GM18868 (cell line): ENCODE data around the gene GOLGA6C.
"Not testable (repeated sequence)": the region's sequence is repeated elsewhere in the genome, so short reads cannot be mapped to it uniquely, and the experiment has no call there.

Source experiments
- ATAC-seq: cut with Tn5 transposase; IDR thresholded peaks from one replicate; pipeline ENCODE4 v1.9.1; 2021; ENCODE audit warnings: mild to moderate bottlenecking, moderate library complexity; ENCODE audit not compliant: unreplicated experiment

Gene GOLGA6C

GRCh38 chr15:75248991-75249390 lies 9.1 kb upstream of the GOLGA6C start:
- not testable (repeated sequence) for ATAC-seq

- ATAC-seq, result no peak
Observed at GRCh38 chr15:75249726-75250125, 8.4 kb upstream of the GOLGA6C start.

GRCh38 chr15:75251343-75251742 lies 6.8 kb upstream of the GOLGA6C start:
- not testable (repeated sequence) for ATAC-seq

GRCh38 chr15:75252285-75252684 lies 5.8 kb upstream of the GOLGA6C start:
- not testable (repeated sequence) for ATAC-seq

- not testable (repeated sequence) for ATAC-seq
Observed at GRCh38 chr15:75258620-75259343, 648 bp downstream of the GOLGA6C start.

- ATAC-seq, result not testable (repeated sequence)
Observed at GRCh38 chr15:75259873-75260272, 1.7 kb downstream of the GOLGA6C start.

GRCh38 chr15:75273751-75274359 lies 15.7 kb downstream of the GOLGA6C start:
- ATAC-seq, result not testable (repeated sequence)

GRCh38 chr15:75274509-75275107 lies 16.5 kb downstream of the GOLGA6C start:
- ATAC-seq, result not testable (repeated sequence)

GRCh38 chr15:75275617-75276016 lies 17.5 kb downstream of the GOLGA6C start:
- ATAC-seq, result not testable (repeated sequence)

GRCh38 chr15:75278497-75278896 lies 20.4 kb downstream of the GOLGA6C start:
- ATAC-seq, result not testable (repeated sequence)

GRCh38 chr15:75282572-75282971 lies 24.4 kb downstream of the GOLGA6C start, which contains the start of gene GOLGA6D:
GOLGA6D (plus strand) TSS chr15:75282835; CDS start chr15:75282876, 41 bp downstream.
- not testable (repeated sequence) for ATAC-seq

GRCh38 chr15:75284152-75284551 lies 26.0 kb downstream of the GOLGA6C start:
- ATAC-seq, result not testable (repeated sequence)

GRCh38 chr15:75293660-75294059 lies 35.5 kb downstream of the GOLGA6C start:
- ATAC-seq, result not testable (repeated sequence)

GRCh38 chr15:75298541-75299310 lies 40.6 kb downstream of the GOLGA6C start:
- not testable (repeated sequence) for ATAC-seq

GRCh38 chr15:75299311-75299688 lies 41.2 kb downstream of the GOLGA6C start:
- not testable (repeated sequence) for ATAC-seq

GRCh38 chr15:75300026-75300425 lies 41.9 kb downstream of the GOLGA6C start:
- ATAC-seq, result not testable (repeated sequence)

- no peak for ATAC-seq
Observed at GRCh38 chr15:75302318-75302717, 44.2 kb downstream of the GOLGA6C start.

GRCh38 chr15:75302753-75303152 lies 44.6 kb downstream of the GOLGA6C start:
- ATAC-seq, result not testable (repeated sequence)

GRCh38 chr15:75306188-75306587 lies 48.1 kb downstream of the GOLGA6C start:
- ATAC-seq, result no peak

GRCh38 chr15:75307778-75308390 lies 49.8 kb downstream of the GOLGA6C start:
- no peak for ATAC-seq

- no peak for ATAC-seq
Observed at GRCh38 chr15:75309711-75310110, 51.6 kb downstream of the GOLGA6C start.
